A549 (cell line): ENCODE data around the gene GRID2IP. TPM values are rescaled to one million over a fixed set of nuclear protein-coding genes. Genes with fewer than 3 reads are reported as not detected.

Experiments used
- ATAC-seq, 2 experiments: fragments of 200-7000 bp in 1 of 2; fragments of >200 bp in 1 of 2; cut with Nextera tagmentation in 1 of 2; cut with Tn5 transposase in 1 of 2; 3 replicates each; pipeline versions ENCODE4 v1.8.0 to v1.9.1; 2018 to 2020; ENCODE audit warnings: mild to moderate bottlenecking in 1 of 2, moderate library complexity in 1 of 2
- CTCF ChIA-PET: fragments of 300-600 bp; sonication (Branson Sonifier 250); formaldehyde crosslinking; extraction: SDS; loops from one replicate; lab custom pipeline; 2021; ENCODE audit warnings: antibody characterized with exemption, inconsistent platforms; lab: Yijun Ruan, JAX
- POLR2A ChIA-PET: fragments of 350-600 bp; formaldehyde crosslinking; extraction: SDS; loops from one replicate; lab custom pipeline; 2021; ENCODE audit warnings: antibody characterized with exemption, inconsistent platforms; lab: Yijun Ruan, JAX
- DNase-seq, 2 experiments: peaks; one replicate each; pipeline versions ENCODE4 v3.0.0 to v3.0.0-alpha.2; 2011 to 2016; ENCODE audit warnings: low read depth in 1 of 2, low spot score in 1 of 2
- FAIRE-seq: peaks from 2 replicates; lab custom pipeline; 2011; peaks lifted over from hg19 to GRCh38; lab: Jason Lieb, UNC
- H3K27ac ChIP-seq, 2 experiments: fragments of >200 bp; sonication (Bioruptor Twin); formaldehyde crosslinking; 3 replicates each; pipeline ENCODE4 v1.5.1; 2016 to 2017
- H3K4me1 ChIP-seq: fragments of >200 bp; sonication (Bioruptor Twin); formaldehyde crosslinking; 3 replicates; pipeline ENCODE4 v1.6.1; 2016
- H3K4me2 ChIP-seq: fragments of >200 bp; sonication (Bioruptor Twin); formaldehyde crosslinking; 3 replicates; pipeline ENCODE4 v1.6.1; 2016
- H3K4me3 ChIP-seq: fragments of >200 bp; sonication (Bioruptor Twin); formaldehyde crosslinking; 3 replicates; pipeline ENCODE4 v1.5.1; 2016
- H3K9me3 ChIP-seq: fragments of >200 bp; sonication (Bioruptor Twin); formaldehyde crosslinking; 3 replicates; pipeline ENCODE4 v1.6.1; 2016
- CHD4 ChIP-seq: fragments of 200-600 bp; sonication (generic); IDR thresholded peaks from 2 replicates; pipeline ENCODE4 v1.6.1; 2016; ENCODE audit warnings: antibody characterized with exemption, mild to moderate bottlenecking, borderline replicate concordance
- EHMT2 ChIP-seq: fragments of 200-600 bp; sonication (generic); IDR thresholded peaks from 2 replicates; pipeline ENCODE4 v1.6.1; 2016; ENCODE audit warnings: antibody characterized with exemption, low read depth, mild to moderate bottlenecking, moderate library complexity
- EP300 ChIP-seq, 2 experiments: fragments of >200 bp; sonication (Bioruptor Twin); formaldehyde crosslinking; IDR thresholded peaks; 2 replicates in 1 of 2; 3 replicates in 1 of 2; pipeline ENCODE4 v1.6.1; 2016 to 2017
- FOSL2 ChIP-seq, 2 experiments: fragments of 450-650 bp in 1 of 2; fragments of >200 bp in 1 of 2; sonication (Bioruptor Twin) in 1 of 2; formaldehyde crosslinking; IDR thresholded peaks; 2 replicates each; pipeline versions ENCODE4 v1.5.0 to v1.6.1; 2016 to 2020; ENCODE audit warnings: mild to moderate bottlenecking in 1 of 2, moderate library complexity in 1 of 2
- FOXS1 ChIP-seq: fragments of 250-450 bp; sonication (Bioruptor Pico); IDR thresholded peaks from 2 replicates; pipeline ENCODE4 v1.5.0; 2020; ENCODE audit warnings: mild to moderate bottlenecking, moderate library complexity
- HDAC2 ChIP-seq: fragments of 200-600 bp; sonication (generic); IDR thresholded peaks from 2 replicates; pipeline ENCODE4 v1.6.1; 2016
- JUNB ChIP-seq: fragments of >200 bp; sonication (Bioruptor Twin); formaldehyde crosslinking; IDR thresholded peaks from 2 replicates; pipeline ENCODE4 v1.6.1; 2016
- MYC ChIP-seq: IDR thresholded peaks from 2 replicates; pipeline ENCODE4 v1.6.1; 2012; ENCODE audit warnings: mild to moderate bottlenecking, inconsistent platforms, low read length, improper control_type of control experiment, borderline replicate concordance
- NR3C1 ChIP-seq: fragments of >200 bp; sonication (Bioruptor Twin); formaldehyde crosslinking; IDR thresholded peaks from 3 replicates; pipeline ENCODE4 v1.6.1; 2017
- POLR2A ChIP-seq: IDR thresholded peaks from 2 replicates; pipeline ENCODE4 v1.6.1; 2012; ENCODE audit warnings: mild to moderate bottlenecking, low read length
- RFX5 ChIP-seq: fragments of 450-650 bp; IDR thresholded peaks from 2 replicates; pipeline ENCODE4 v1.7.1; 2014; ENCODE audit warnings: antibody characterized with exemption, mild to moderate bottlenecking, moderate library complexity
- RNF2 ChIP-seq: fragments of 200-600 bp; sonication (generic); IDR thresholded peaks from 2 replicates; pipeline ENCODE4 v1.6.1; 2016; ENCODE audit warnings: low read depth, mild to moderate bottlenecking, antibody characterized with exemption, moderate library complexity, borderline replicate concordance
- SMC3 ChIP-seq: fragments of >200 bp; sonication (Bioruptor Twin); formaldehyde crosslinking; IDR thresholded peaks from 3 replicates; pipeline ENCODE4 v1.6.1; 2018; ENCODE audit warnings: inconsistent platforms
- TFCP2L1 ChIP-seq: fragments of 250-450 bp; sonication (Bioruptor Pico); IDR thresholded peaks from 2 replicates; pipeline ENCODE4 v1.5.0; 2021; ENCODE audit warnings: mild to moderate bottlenecking
- WGBS: methylation state at CpG from one replicate; pipeline ENCODE4 v1.1.6; 2017; ENCODE audit errors: missing lambda C conversion rate; 5-methylcytosine and 5-hydroxymethylcytosine counted together
- polyA plus RNA-seq, 4 experiments: library from polyadenylated mRNA; depleted of rRNA in 3 of 4; stranded (reverse); fragments of >200 nt; fragmentation: RNase III in 1 of 4; extraction: RNeasy Plus Mini Kit Qiagen cat#74134 plus additional on column Dnase treatment in 1 of 4; gene quantifications; 2 replicates in 3 of 4; 3 replicates in 1 of 4; pipeline ENCODE4 v1.2.3, GENCODE V29; 2011 to 2017
- TF ChIP-seq, protein P1 (sequence below): fragments of 200-600 bp; sonication (generic); IDR thresholded peaks from 2 replicates; pipeline ENCODE4 v1.6.1; 2016; ENCODE audit warnings: antibody characterized with exemption, mild to moderate bottlenecking, moderate library complexity
- TF ChIP-seq, protein P2 (sequence below): fragments of 150-350 bp; IDR thresholded peaks from 2 replicates; pipeline ENCODE4 v1.6.1; 2014; ENCODE audit warnings: low read depth, mild to moderate bottlenecking, low read length
- TF ChIP-seq, protein P3 (sequence below): IDR thresholded peaks from 2 replicates; pipeline ENCODE4 v1.6.1; 2012
- TF ChIP-seq, protein P4 (sequence below): fragments of 250-450 bp; sonication (Bioruptor Pico); IDR thresholded peaks from 2 replicates; pipeline ENCODE4 v1.5.0; 2021; ENCODE audit warnings: mild to moderate bottlenecking, moderate library complexity, borderline replicate concordance

GRID2IP gene
- polyA plus RNA-seq, 2 of the 4 experiments (the other 2 are of a cell fraction) = not detected

DNA sequence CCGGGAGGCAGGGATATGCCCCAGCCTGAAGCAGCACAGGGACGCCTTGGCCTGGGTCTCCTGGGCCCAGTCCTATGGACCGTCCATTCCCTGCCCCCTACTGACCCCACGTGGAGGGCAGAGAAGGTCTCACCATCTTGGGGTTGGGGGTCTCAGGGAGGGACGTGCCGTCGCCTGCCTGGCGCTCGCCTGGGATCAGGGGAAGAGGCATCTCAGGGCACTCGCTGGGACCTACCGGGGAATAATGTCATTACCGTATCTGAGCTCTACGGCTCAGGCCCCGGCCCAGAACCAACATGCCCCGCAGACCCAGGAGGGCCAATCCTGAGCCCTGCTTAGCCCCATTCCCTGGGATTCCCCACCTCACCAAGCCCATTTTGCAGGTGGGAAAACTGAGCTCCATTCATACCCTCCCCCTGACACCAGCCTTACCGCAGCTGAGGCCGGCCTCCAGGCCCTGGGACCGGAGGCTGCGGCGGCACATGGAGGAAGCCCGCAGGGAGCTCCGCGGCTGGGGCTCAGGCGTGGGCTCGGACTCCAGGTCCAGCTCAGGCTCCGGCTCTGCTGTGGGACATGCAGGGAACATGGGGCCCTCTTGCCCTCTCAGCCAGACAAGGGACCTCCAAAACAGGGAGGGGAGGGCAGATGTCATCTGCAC, 40.7 kb downstream of the GRID2IP start:
- ATAC-seq (no peak), FAIRE-seq (no peak), DNase-seq (no peak)
- no peak overlapping the region for H3K27ac ChIP-seq
- 85% methylated on average over 25 of the region's 26 CpGs for WGBS
- ChIA-PET CTCF (interaction anchor here (0.7 to 1.7 kb wide), 4 partner anchors 9 to 48 kb away, joined by 4 to 5 read pairs (median 5); no protein-coding TSS in a partner anchor), POLR2A (no interaction called here)
- H3K4me1 ChIP-seq = no peaks in the 10 kb centered on the region
- TF ChIP-seq SMC3 (no peak), MYC (no peak), EP300 (IDR thresholded peaks at IDR 0.05) (no peak), TFCP2L1 (CRISPR knock-in tag) (no peak), JUNB (no peak), EHMT2 (no peak), RNF2 (no peak), HDAC2 (no peak), CHD4 (no peak)
- TF ChIP-seq, protein P1, sequence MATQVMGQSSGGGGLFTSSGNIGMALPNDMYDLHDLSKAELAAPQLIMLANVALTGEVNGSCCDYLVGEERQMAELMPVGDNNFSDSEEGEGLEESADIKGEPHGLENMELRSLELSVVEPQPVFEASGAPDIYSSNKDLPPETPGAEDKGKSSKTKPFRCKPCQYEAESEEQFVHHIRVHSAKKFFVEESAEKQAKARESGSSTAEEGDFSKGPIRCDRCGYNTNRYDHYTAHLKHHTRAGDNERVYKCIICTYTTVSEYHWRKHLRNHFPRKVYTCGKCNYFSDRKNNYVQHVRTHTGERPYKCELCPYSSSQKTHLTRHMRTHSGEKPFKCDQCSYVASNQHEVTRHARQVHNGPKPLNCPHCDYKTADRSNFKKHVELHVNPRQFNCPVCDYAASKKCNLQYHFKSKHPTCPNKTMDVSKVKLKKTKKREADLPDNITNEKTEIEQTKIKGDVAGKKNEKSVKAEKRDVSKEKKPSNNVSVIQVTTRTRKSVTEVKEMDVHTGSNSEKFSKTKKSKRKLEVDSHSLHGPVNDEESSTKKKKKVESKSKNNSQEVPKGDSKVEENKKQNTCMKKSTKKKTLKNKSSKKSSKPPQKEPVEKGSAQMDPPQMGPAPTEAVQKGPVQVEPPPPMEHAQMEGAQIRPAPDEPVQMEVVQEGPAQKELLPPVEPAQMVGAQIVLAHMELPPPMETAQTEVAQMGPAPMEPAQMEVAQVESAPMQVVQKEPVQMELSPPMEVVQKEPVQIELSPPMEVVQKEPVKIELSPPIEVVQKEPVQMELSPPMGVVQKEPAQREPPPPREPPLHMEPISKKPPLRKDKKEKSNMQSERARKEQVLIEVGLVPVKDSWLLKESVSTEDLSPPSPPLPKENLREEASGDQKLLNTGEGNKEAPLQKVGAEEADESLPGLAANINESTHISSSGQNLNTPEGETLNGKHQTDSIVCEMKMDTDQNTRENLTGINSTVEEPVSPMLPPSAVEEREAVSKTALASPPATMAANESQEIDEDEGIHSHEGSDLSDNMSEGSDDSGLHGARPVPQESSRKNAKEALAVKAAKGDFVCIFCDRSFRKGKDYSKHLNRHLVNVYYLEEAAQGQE = no peak
- TF ChIP-seq, protein P2, sequence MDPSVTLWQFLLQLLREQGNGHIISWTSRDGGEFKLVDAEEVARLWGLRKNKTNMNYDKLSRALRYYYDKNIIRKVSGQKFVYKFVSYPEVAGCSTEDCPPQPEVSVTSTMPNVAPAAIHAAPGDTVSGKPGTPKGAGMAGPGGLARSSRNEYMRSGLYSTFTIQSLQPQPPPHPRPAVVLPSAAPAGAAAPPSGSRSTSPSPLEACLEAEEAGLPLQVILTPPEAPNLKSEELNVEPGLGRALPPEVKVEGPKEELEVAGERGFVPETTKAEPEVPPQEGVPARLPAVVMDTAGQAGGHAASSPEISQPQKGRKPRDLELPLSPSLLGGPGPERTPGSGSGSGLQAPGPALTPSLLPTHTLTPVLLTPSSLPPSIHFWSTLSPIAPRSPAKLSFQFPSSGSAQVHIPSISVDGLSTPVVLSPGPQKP = no peak
- H3K9me3 ChIP-seq = no peaks in the 10 kb centered on the region
- no peak overlapping the region for H3K4me2 ChIP-seq
- H3K4me3 ChIP-seq = no peak overlapping the region

DNA sequence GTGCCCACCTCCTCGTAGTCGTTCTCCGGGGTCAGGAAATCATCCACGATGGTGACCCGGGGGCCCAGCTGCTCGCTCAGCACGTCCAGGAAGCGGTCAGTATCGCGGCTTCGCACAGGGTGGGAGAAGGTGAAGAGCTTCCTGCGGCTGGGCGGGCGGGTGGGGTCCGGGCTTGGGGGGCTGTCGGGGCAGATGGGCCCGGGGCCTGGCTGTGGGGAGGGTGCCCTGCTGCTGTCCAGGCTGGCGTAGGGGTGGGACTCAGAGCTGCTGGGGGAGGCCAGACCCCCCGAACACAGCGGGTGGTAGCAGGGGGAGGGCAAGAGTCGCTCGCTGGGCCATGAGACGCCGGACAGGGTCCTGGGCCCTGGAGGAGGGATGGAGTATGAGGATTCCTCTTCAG, 42.3 kb downstream of the GRID2IP start:
- 92% methylated on average over 14 of the region's 24 CpGs for WGBS
- Histone ChIP-seq H3K4me1 (no peaks in the 10 kb centered on the region), H3K9me3 (no peaks in the 10 kb centered on the region), H3K27ac (no peak overlapping the region), H3K4me3 (no peak overlapping the region), H3K4me2 (no peak overlapping the region)
- no peak for DNase-seq
- FAIRE-seq = no peak
- ChIA-PET CTCF (interaction anchor here (0.8 to 1.4 kb wide), 2 partner anchors 13 to 50 kb away, joined by 3 to 4 read pairs; no protein-coding TSS in a partner anchor), POLR2A (no interaction called here)
- TF ChIP-seq RNF2 (no peak), POLR2A (no peak)
- TF ChIP-seq, protein P3, sequence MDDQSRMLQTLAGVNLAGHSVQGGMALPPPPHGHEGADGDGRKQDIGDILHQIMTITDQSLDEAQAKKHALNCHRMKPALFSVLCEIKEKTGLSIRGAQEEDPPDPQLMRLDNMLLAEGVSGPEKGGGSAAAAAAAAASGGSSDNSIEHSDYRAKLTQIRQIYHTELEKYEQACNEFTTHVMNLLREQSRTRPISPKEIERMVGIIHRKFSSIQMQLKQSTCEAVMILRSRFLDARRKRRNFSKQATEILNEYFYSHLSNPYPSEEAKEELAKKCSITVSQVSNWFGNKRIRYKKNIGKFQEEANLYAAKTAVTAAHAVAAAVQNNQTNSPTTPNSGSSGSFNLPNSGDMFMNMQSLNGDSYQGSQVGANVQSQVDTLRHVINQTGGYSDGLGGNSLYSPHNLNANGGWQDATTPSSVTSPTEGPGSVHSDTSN = no peak
- ATAC-seq = no peak

DNA sequence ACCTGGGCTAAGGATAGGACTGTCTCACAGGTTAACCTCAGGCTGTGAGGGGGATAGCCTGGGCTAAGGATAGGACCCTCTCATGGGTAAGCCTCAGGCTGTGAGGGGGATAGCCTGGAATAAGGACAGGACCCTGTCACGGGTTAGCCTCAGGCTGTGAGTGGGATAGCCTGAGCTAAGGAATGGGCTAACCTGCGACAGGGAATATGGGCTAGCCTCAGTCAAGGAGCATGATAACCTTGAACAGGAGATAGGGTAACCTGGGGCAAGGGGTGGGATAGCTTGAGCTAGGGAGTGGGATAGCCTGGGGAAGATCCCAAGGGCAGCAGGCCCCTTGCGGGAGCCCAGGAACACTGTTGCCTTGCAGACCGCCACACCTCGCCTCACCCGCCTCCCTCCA, 42.7 kb downstream of the GRID2IP start:
- WGBS = 87% methylated on average over 6 of the region's 6 CpGs
- H3K4me3 ChIP-seq = no peak overlapping the region
- no peak for ATAC-seq
- POLR2A ChIA-PET = no interaction called here
- H3K4me2 ChIP-seq = no peak overlapping the region
- H3K9me3 ChIP-seq = no peaks in the 10 kb centered on the region
- TF ChIP-seq, protein P4, sequence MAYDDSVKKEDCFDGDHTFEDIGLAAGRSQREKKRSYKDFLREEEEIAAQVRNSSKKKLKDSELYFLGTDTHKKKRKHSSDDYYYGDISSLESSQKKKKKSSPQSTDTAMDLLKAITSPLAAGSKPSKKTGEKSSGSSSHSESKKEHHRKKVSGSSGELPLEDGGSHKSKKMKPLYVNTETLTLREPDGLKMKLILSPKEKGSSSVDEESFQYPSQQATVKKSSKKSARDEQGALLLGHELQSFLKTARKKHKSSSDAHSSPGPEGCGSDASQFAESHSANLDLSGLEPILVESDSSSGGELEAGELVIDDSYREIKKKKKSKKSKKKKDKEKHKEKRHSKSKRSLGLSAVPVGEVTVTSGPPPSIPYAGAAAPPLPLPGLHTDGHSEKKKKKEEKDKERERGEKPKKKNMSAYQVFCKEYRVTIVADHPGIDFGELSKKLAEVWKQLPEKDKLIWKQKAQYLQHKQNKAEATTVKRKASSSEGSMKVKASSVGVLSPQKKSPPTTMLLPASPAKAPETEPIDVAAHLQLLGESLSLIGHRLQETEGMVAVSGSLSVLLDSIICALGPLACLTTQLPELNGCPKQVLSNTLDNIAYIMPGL (CRISPR knock-in tag) = no peak
- TF ChIP-seq FOSL2 (IDR thresholded peaks at IDR 0.05) (no peak), FOSL2 (CRISPR knock-in tag; IDR thresholded peaks at IDR 0.05) (no peak), RFX5 (no peak), NR3C1 (no peak), FOXS1 (no peak), EHMT2 (no peak), HDAC2 (no peak)
- FAIRE-seq = no peak
- CTCF ChIA-PET = interaction anchor here (1.4 kb wide), 1 partner anchor 13 kb away, joined by 3 read pairs; no protein-coding TSS in a partner anchor
- H3K27ac ChIP-seq = no peak overlapping the region
- DNase-seq = no peak
- no peaks in the 10 kb centered on the region for H3K4me1 ChIP-seq
